Endothelial cell (in vitro differentiated cells): Measurements from ENCODE around the gene CBFB. TPM values are rescaled to one million over a fixed set of nuclear protein-coding genes. Genes with fewer than 3 reads are reported as not detected.
"Not testable (repeated sequence)": the region's sequence is repeated elsewhere in the genome, so short reads cannot be mapped to it uniquely, and the experiment has no call there.

Experiments used
- DNase-seq: peaks from one replicate; pipeline ENCODE4 v3.0.0; 2021; ENCODE audit warnings: low spot score
- H3K27ac Mint-ChIP-seq: one replicate; pipeline ENCODE4 v1.8.0; 2021; ENCODE audit warnings: mixed read lengths, inconsistent platforms; ENCODE audit not compliant: unreplicated experiment
- H3K27me3 Mint-ChIP-seq: one replicate; pipeline ENCODE4 v1.8.0; 2021; ENCODE audit warnings: mild to moderate bottlenecking, moderate library complexity, mixed read lengths, inconsistent platforms; ENCODE audit not compliant: unreplicated experiment
- H3K36me3 Mint-ChIP-seq: one replicate; pipeline ENCODE4 v1.8.0; 2021; ENCODE audit warnings: mild to moderate bottlenecking, low read depth, mixed read lengths, inconsistent platforms; ENCODE audit not compliant: unreplicated experiment
- H3K4me1 Mint-ChIP-seq: one replicate; pipeline ENCODE4 v1.8.0; 2021; ENCODE audit warnings: mild to moderate bottlenecking, mixed read lengths, inconsistent platforms; ENCODE audit not compliant: unreplicated experiment
- H3K4me3 Mint-ChIP-seq: one replicate; pipeline ENCODE4 v1.8.0; 2021; ENCODE audit warnings: mild to moderate bottlenecking, mixed read lengths, inconsistent platforms; ENCODE audit not compliant: unreplicated experiment
- H3K9me3 Mint-ChIP-seq: one replicate; pipeline ENCODE4 v1.8.0; 2021; ENCODE audit warnings: mixed read lengths, inconsistent platforms; ENCODE audit not compliant: unreplicated experiment
- total RNA-seq: library from RNA; stranded (reverse); fragmentation: NEBNext Ultra II Directional; extraction: Animal tissue kit (Norgen Biotek cat#: 25700); gene quantifications from one replicate; pipeline ENCODE4 v1.2.1, GENCODE V29; 2021; ENCODE audit not compliant: unreplicated experiment
- TF ChIP-seq, protein P1 (sequence below): fragments of 200-600 bp; sonication (generic); IDR thresholded peaks from one replicate; pipeline ENCODE4 v1.5.0; 2021; ENCODE audit warnings: antibody characterized with exemption; ENCODE audit not compliant: unreplicated experiment

The CBFB gene
- total RNA-seq, 1 donor from 2014 or later, result 65.8 TPM

DNA sequence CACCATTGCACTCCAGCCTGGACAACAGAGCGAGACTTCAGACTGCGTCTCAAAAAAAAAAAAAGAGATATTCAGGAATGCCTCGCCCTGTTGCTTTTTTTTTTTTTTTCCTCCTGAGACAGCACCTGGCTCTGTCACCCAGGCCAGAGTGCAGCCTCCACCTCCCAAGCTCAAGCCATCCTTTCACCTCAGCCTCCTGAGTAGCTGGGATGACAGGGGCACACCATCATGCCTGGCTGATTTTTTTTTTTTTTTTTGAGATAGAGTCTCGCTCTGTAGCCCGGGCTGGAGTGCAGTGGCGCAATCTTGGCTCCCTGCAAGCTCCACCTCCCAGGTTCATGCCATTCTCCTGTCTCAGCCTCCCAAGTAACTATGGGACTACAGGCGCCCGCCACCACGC lies 88.8 kb downstream of the CBFB start:
- peaks cover 4% of the 10 kb centered on the region for H3K4me1 Mint-ChIP-seq
- H3K27ac Mint-ChIP-seq, result no peak overlapping the region
- TF ChIP-seq, protein P1, sequence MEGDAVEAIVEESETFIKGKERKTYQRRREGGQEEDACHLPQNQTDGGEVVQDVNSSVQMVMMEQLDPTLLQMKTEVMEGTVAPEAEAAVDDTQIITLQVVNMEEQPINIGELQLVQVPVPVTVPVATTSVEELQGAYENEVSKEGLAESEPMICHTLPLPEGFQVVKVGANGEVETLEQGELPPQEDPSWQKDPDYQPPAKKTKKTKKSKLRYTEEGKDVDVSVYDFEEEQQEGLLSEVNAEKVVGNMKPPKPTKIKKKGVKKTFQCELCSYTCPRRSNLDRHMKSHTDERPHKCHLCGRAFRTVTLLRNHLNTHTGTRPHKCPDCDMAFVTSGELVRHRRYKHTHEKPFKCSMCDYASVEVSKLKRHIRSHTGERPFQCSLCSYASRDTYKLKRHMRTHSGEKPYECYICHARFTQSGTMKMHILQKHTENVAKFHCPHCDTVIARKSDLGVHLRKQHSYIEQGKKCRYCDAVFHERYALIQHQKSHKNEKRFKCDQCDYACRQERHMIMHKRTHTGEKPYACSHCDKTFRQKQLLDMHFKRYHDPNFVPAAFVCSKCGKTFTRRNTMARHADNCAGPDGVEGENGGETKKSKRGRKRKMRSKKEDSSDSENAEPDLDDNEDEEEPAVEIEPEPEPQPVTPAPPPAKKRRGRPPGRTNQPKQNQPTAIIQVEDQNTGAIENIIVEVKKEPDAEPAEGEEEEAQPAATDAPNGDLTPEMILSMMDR, result no peak
- H3K36me3 Mint-ChIP-seq, result peaks cover 10% of the 10 kb centered on the region
- H3K27me3 Mint-ChIP-seq, result peaks cover 5% of the 10 kb centered on the region
- no peaks in the 10 kb centered on the region for H3K9me3 Mint-ChIP-seq
- H3K4me3 Mint-ChIP-seq, result no peak overlapping the region
- DNase-seq, result no peak

GRCh38 chr16:67120025-67120424 lies 91.1 kb downstream of the CBFB start:
- TF ChIP-seq, protein P1, result no peak
- Mint-ChIP-seq H3K4me3 (no peak overlapping the region), H3K27ac (no peak overlapping the region), H3K9me3 (no peaks in the 10 kb centered on the region), H3K36me3 (peaks cover 14% of the 10 kb centered on the region), H3K4me1 (no peaks in the 10 kb centered on the region), H3K27me3 (peaks cover 3% of the 10 kb centered on the region)
- no peak for DNase-seq

- not testable (repeated sequence) for H3K27ac Mint-ChIP-seq, H3K27me3 Mint-ChIP-seq, H3K4me3 Mint-ChIP-seq, DNase-seq, H3K9me3 Mint-ChIP-seq, H3K4me1 Mint-ChIP-seq
- H3K36me3 Mint-ChIP-seq, result peaks cover 23% of the 10 kb centered on the region
Measured at GRCh38 chr16:67122799-67123198, 93.8 kb downstream of the CBFB start.

DNA sequence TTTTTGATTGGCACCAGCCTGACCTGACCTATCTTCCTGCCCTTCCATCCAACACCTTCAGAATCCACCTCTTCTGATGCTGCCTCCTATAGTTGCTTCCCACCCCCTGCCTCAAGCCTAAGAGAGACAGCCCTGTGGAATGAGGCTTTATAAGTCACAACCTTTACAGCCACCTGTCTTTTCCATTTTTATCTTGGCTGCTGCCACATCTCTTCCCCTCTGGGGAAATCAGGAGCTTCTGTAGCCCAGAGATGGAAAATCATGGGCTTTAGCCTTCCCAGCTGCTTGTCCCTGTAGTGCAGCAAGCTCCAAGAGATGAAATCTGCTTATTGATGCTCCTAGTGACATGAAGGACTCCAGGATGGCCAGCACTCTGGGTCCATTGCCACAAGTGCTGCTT lies 99.5 kb downstream of the CBFB start:
- H3K27me3 Mint-ChIP-seq, result peaks cover 4% of the 10 kb centered on the region
- H3K4me1 Mint-ChIP-seq, result peaks cover 6% of the 10 kb centered on the region
- no peak for DNase-seq
- peaks cover 38% of the 10 kb centered on the region for H3K36me3 Mint-ChIP-seq
- TF ChIP-seq, protein P1, result no peak
- H3K27ac Mint-ChIP-seq, result no peak overlapping the region
- H3K9me3 Mint-ChIP-seq, result no peaks in the 10 kb centered on the region
- H3K4me3 Mint-ChIP-seq, result no peak overlapping the region

DNA sequence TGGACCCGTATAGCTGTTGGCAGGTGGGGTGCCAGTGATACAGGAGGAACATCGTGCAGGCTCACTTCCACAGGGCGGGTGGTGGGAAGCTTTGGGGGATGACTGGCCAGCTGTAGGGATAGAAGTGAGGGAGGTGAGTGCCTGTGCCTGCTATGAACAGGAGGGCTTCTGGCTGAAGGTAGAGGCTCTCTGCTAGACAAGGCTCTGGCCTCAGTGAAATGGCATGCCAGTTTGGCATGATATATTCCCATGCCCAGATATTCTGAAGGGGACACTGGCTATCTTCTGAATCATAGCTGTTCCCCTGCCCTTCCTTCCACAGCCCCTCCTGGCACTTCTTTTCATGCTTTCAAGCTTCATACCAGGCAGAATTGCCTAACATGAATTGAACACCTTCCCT lies 99.9 kb downstream of the CBFB start:
- no peak overlapping the region for H3K27ac Mint-ChIP-seq

More for the DNA sequence above, 99.9 kb downstream of the CBFB start:
- no peaks in the 10 kb centered on the region for H3K9me3 Mint-ChIP-seq
- H3K27me3 Mint-ChIP-seq, result peaks cover 4% of the 10 kb centered on the region
- H3K4me3 Mint-ChIP-seq, result no peak overlapping the region
- peaks cover 34% of the 10 kb centered on the region for H3K36me3 Mint-ChIP-seq
- DNase-seq, result no peak
- TF ChIP-seq, protein P1, result no peak
- H3K4me1 Mint-ChIP-seq, result peaks cover 6% of the 10 kb centered on the region
